ENCODE results near the gene TOM1L1. TPM values are rescaled to one million over a fixed set of nuclear protein-coding genes. Genes with fewer than 3 reads are reported as not detected.

TOM1L1 gene
- total RNA-seq, 1 experiment from 2014 or later, result 55.4 TPM

GRCh38 chr17:54968988-54969332 is 68.3 kb downstream of the TOM1L1 start:
- Histone ChIP-seq H3K4me3 (ENCODE audit: low read depth, low read length, poor library complexity, severe bottlenecking) (peak overlapping the region; percentile 87), H3K36me3 (ENCODE audit: insufficient read depth, low read length, poor library complexity, severe bottlenecking) (peaks cover 17% of the 10 kb centered on the region), H3K4me1 (ENCODE audit: insufficient read depth, low read length, poor library complexity, severe bottlenecking) (peaks cover 17% of the 10 kb centered on the region), H3K9me3 (ENCODE audit: low read depth, low read length, poor library complexity, severe bottlenecking) (no peaks in the 10 kb centered on the region), H3K27ac (ENCODE audit: low read depth, low read length, poor library complexity, severe bottlenecking) (peak overlapping the region; percentile 91), H3K27me3 (replicated peaks; ENCODE audit: insufficient read depth, low read depth, low read length, poor library complexity) (no peaks in the 10 kb centered on the region)
- DNase-seq (ENCODE audit: low spot score), result peak; percentile 36
- BruUV-seq (replicated peaks), result TSS peak; percentile 49
- intact Hi-C loops (cut with micrococcal nuclease; ENCODE audit: unreplicated experiment), result no loop called here
- ChIA-PET POLR2A (ENCODE audit: low non-redundant PET) (interaction anchor here (0.7 kb wide), 1 partner anchor 53 kb away, joined by 4 read pairs; no protein-coding TSS in a partner anchor), CTCF (no interaction called here)
- TF ChIP-seq CTCF (conservative IDR thresholded peaks at IDR 0.05; ENCODE audit: low read depth, low read length) (no peak), EZH2 (IDR thresholded peaks at IDR 0.05; ENCODE audit: borderline replicate concordance, low read depth, low read length, poor library complexity, severe bottlenecking) (no peak)

DNA sequence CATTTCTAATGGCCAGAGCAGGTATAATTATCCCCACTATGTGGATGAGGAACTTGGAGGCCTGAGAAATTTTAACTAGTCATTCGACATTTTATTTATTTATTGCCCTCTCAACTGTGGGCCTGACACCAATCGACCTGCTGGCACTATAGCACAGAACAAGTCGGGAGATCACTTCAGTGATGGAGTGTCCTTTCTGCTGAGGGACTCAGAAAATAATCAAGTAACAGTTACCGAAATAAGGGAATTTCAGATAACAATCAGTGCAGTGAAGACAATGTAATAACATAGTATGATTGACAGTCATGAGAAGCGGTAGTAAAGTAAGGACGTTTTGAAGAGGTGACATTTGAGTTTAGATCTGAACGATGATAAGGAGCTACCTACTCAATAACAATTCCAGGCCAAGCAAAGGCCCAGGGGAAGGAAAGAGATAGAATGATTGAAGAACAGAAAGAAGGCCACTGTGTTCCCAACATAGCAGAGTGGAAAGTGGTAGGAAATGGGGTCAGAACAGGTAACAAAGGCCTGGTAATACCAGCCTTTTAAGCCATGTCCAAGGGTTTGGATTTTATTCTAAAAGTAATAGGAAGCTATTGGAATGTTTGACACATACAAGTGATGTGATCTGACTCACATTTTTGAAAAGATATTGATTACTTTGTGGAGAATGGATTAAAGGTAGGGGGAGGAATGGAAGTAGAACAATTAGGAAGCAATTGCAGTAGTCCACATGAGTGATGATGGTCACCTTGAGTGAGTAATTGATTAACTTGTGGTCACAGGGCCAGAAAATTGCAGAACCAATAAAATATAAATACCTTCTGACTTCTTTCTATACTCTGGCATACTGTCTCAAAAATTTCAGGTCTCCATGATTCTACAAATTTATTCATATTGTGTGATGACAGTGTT is 69.3 kb downstream of the TOM1L1 start:
- no peak for TF ChIP-seq CTCF (conservative IDR thresholded peaks at IDR 0.05; ENCODE audit: low read depth, low read length)
- no peak for TF ChIP-seq EZH2 (IDR thresholded peaks at IDR 0.05; ENCODE audit: borderline replicate concordance, low read depth, low read length, poor library complexity, severe bottlenecking)
- H3K27ac ChIP-seq (ENCODE audit: low read depth, low read length, poor library complexity, severe bottlenecking), result peak overlapping the region; percentile 91
- H3K27me3 ChIP-seq (replicated peaks; ENCODE audit: insufficient read depth, low read depth, low read length, poor library complexity), result no peaks in the 10 kb centered on the region
- peak overlapping the region; percentile 87 for H3K4me3 ChIP-seq (ENCODE audit: low read depth, low read length, poor library complexity, severe bottlenecking)
- POLR2A ChIA-PET (ENCODE audit: low non-redundant PET), result interaction anchor here (0.7 kb wide), 1 partner anchor 52 kb away, joined by 4 read pairs; no protein-coding TSS in a partner anchor
- H3K4me1 ChIP-seq (ENCODE audit: insufficient read depth, low read length, poor library complexity, severe bottlenecking), result peaks cover 17% of the 10 kb centered on the region
- no peaks in the 10 kb centered on the region for H3K9me3 ChIP-seq (ENCODE audit: low read depth, low read length, poor library complexity, severe bottlenecking)
- BruUV-seq (replicated peaks), result no TSS peak
- CTCF ChIA-PET, result no interaction called here
- DNase-seq (ENCODE audit: low spot score), result no peak
- peaks cover 7% of the 10 kb centered on the region for H3K36me3 ChIP-seq (ENCODE audit: insufficient read depth, low read length, poor library complexity, severe bottlenecking)
- intact Hi-C loops (cut with micrococcal nuclease; ENCODE audit: unreplicated experiment), result no loop called here

GRCh38 chr17:54971147-54971546 is 70.5 kb downstream of the TOM1L1 start:
- no peaks in the 10 kb centered on the region for H3K36me3 ChIP-seq (ENCODE audit: insufficient read depth, low read length, poor library complexity, severe bottlenecking)
- CTCF ChIA-PET, result no interaction called here
- H3K9me3 ChIP-seq (ENCODE audit: low read depth, low read length, poor library complexity, severe bottlenecking), result no peaks in the 10 kb centered on the region
- DNase-seq (ENCODE audit: low spot score), result no peak
- POLR2A ChIA-PET (ENCODE audit: low non-redundant PET), result no interaction called here
- peaks cover 17% of the 10 kb centered on the region for H3K4me1 ChIP-seq (ENCODE audit: insufficient read depth, low read length, poor library complexity, severe bottlenecking)
- intact Hi-C loops (cut with micrococcal nuclease; ENCODE audit: unreplicated experiment), result no loop called here
- TF ChIP-seq CTCF (conservative IDR thresholded peaks at IDR 0.05; ENCODE audit: low read depth, low read length) (no peak), EZH2 (IDR thresholded peaks at IDR 0.05; ENCODE audit: borderline replicate concordance, low read depth, low read length, poor library complexity, severe bottlenecking) (no peak)
- H3K4me3 ChIP-seq (ENCODE audit: low read depth, low read length, poor library complexity, severe bottlenecking), result no peak overlapping the region
- no TSS peak for BruUV-seq (replicated peaks)
- H3K27me3 ChIP-seq (replicated peaks; ENCODE audit: insufficient read depth, low read depth, low read length, poor library complexity), result no peaks in the 10 kb centered on the region
- no peak overlapping the region for H3K27ac ChIP-seq (ENCODE audit: low read depth, low read length, poor library complexity, severe bottlenecking)

Measured in A673 (cell line).